Measurements from ENCODE around the gene DRC1. TPM values are rescaled to one million over a fixed set of nuclear protein-coding genes. Genes with fewer than 3 reads are reported as not detected.

Gene DRC1
- polyA plus RNA-seq, 2 of the 4 experiments (the other 2 are of a cell fraction) = 0.21 to 0.39 TPM

GRCh38 chr2:26430826-26431225 lies 29.1 kb downstream of the DRC1 start:
- H3K4me1 ChIP-seq = no peaks in the 10 kb centered on the region
- ChIA-PET POLR2A (no interaction called here), CTCF (interaction anchor here (0.6 to 3.6 kb wide), 8 partner anchors 8 to 284 kb away, joined by 3 to 17 read pairs (median 4); no protein-coding TSS in a partner anchor)
- DNase-seq (ENCODE audit: low read depth in 1 of 2, low spot score in 1 of 2) (no peak), ATAC-seq (no peak), FAIRE-seq (no peak)
- TF ChIP-seq ZNF302 (CRISPR knock-in tag; IDR thresholded peaks at IDR 0.05) (no peak), CHD4 (IDR thresholded peaks at IDR 0.05; ENCODE audit: borderline replicate concordance) (no peak), HOXA7 (CRISPR knock-in tag; IDR thresholded peaks at IDR 0.05) (no peak), HOXB13 (CRISPR knock-in tag; IDR thresholded peaks at IDR 0.05; ENCODE audit: low read depth) (no peak), CBX2 (IDR thresholded peaks at IDR 0.05; ENCODE audit: borderline replicate concordance, low read depth) (no peak)
- H3K9me3 ChIP-seq = no peaks in the 10 kb centered on the region
- no peak overlapping the region for H3K4me2 ChIP-seq
- no peak overlapping the region for H3K27ac ChIP-seq
- H3K4me3 ChIP-seq = no peak overlapping the region
- 71% methylated on average over 7 of the region's 7 CpGs for WGBS (ENCODE audit: missing lambda C conversion rate)

GRCh38 chr2:26432363-26432762 lies 30.6 kb downstream of the DRC1 start:
- no peak overlapping the region for H3K27ac ChIP-seq
- ATAC-seq = no peak
- H3K4me2 ChIP-seq = no peak overlapping the region
- no peaks in the 10 kb centered on the region for H3K9me3 ChIP-seq
- POLR2A ChIA-PET = no interaction called here
- no peak for TF ChIP-seq RCOR1 (IDR thresholded peaks at IDR 0.05; ENCODE audit: low read depth, low read length)
- TF ChIP-seq ELK1 (IDR thresholded peaks at IDR 0.05; ENCODE audit: low read depth, low read length) = no peak
- TF ChIP-seq HDAC2 (IDR thresholded peaks at IDR 0.05) = no peak
- TF ChIP-seq CEBPB (IDR thresholded peaks at IDR 0.05) = no peak
- TF ChIP-seq EHF (CRISPR knock-in tag; IDR thresholded peaks at IDR 0.05) = no peak
- no peak for FAIRE-seq
- H3K4me1 ChIP-seq = no peaks in the 10 kb centered on the region
- CTCF ChIA-PET = interaction anchor here (0.8 to 3.6 kb wide), 7 partner anchors 10 to 734 kb away, joined by 3 to 17 read pairs (median 3); no protein-coding TSS in a partner anchor
- no peak for DNase-seq (ENCODE audit: low read depth in 1 of 2, low spot score in 1 of 2)
- no peak overlapping the region for H3K4me3 ChIP-seq

- ChIA-PET POLR2A (no interaction called here), CTCF (interaction anchor here (1.0 to 3.6 kb wide), 4 partner anchors 10 to 144 kb away, joined by 3 to 17 read pairs (median 4); no protein-coding TSS in a partner anchor)
- ATAC-seq = no peak
- Histone ChIP-seq H3K27ac (no peak overlapping the region), H3K9me3 (no peaks in the 10 kb centered on the region), H3K4me3 (no peak overlapping the region), H3K4me1 (no peaks in the 10 kb centered on the region), H3K4me2 (no peak overlapping the region)
- 42% methylated on average over 2 of the region's 2 CpGs for WGBS (ENCODE audit: missing lambda C conversion rate)
- no peak for TF ChIP-seq POLR2A (IDR thresholded peaks at IDR 0.05; ENCODE audit: low read length)
- TF ChIP-seq RAD21 (conservative IDR thresholded peaks at IDR 0.05 in 1 of 2, IDR thresholded peaks at IDR 0.05 in 1 of 2) = no peak
- no peak for TF ChIP-seq CHD2 (IDR thresholded peaks at IDR 0.05; ENCODE audit: low read length, partially characterized antibody)
- no peak for TF ChIP-seq ZNF302 (CRISPR knock-in tag; IDR thresholded peaks at IDR 0.05)
- no peak for TF ChIP-seq HES2 (IDR thresholded peaks at IDR 0.05)
- no peak for TF ChIP-seq CBX8 (IDR thresholded peaks at IDR 0.05)
- TF ChIP-seq ATOH8 (CRISPR knock-in tag; IDR thresholded peaks at IDR 0.05; ENCODE audit: low read depth) = no peak
- TF ChIP-seq ZSCAN20 (CRISPR knock-in tag; IDR thresholded peaks at IDR 0.05) = no peak
- TF ChIP-seq GATA3 (IDR thresholded peaks at IDR 0.05; ENCODE audit: borderline replicate concordance) = no peak
- TF ChIP-seq NR3C1 (IDR thresholded peaks at IDR 0.05) = no peak
- no peak for TF ChIP-seq FOXS1 (CRISPR knock-in tag; IDR thresholded peaks at IDR 0.05)
- no peak; the same call in 1 of the 2 replicates for TF ChIP-seq HOXB5 (CRISPR knock-in tag; IDR thresholded peaks at IDR 0.05)
- no peak for TF ChIP-seq MAFK (IDR thresholded peaks at IDR 0.05; ENCODE audit: partially characterized antibody)
- no peak for TF ChIP-seq REST (IDR thresholded peaks at IDR 0.05)
- TF ChIP-seq CEBPB (IDR thresholded peaks at IDR 0.05) = no peak
- FAIRE-seq = no peak
- no peak for DNase-seq (ENCODE audit: low read depth in 1 of 2, low spot score in 1 of 2)
Measured at GRCh38 chr2:26432859-26433258, 31.1 kb downstream of the DRC1 start.
